Measurements from ENCODE around the gene KCNH1.
A peak's percentile ranks its signal among the peaks of the same experiment; 100 is the strongest.

Gene KCNH1

DNA sequence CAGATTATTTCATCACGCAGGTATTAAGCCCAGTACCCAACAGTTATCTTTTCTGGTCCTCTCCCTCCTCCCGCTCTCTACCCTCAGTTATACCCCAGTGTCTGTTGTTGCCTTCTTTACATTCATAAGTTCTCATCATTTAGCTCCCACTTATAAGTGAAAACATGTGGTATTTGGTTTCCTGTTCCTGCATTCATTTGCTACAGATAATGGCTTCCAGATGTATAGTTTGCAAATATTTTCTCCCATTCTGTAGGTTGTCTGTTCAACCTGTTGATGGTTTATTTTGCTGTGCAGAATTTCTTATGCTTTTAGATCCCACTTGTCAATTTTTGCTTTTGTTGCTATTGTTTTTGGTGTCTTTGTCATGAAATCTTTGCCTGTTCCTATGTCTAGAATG is 21.1 kb upstream of the KCNH1 start:
- no peak overlapping the region for H3K4me3 ChIP-seq (ENCODE audit: low read depth, low read length)
- TF ChIP-seq, protein P1, sequence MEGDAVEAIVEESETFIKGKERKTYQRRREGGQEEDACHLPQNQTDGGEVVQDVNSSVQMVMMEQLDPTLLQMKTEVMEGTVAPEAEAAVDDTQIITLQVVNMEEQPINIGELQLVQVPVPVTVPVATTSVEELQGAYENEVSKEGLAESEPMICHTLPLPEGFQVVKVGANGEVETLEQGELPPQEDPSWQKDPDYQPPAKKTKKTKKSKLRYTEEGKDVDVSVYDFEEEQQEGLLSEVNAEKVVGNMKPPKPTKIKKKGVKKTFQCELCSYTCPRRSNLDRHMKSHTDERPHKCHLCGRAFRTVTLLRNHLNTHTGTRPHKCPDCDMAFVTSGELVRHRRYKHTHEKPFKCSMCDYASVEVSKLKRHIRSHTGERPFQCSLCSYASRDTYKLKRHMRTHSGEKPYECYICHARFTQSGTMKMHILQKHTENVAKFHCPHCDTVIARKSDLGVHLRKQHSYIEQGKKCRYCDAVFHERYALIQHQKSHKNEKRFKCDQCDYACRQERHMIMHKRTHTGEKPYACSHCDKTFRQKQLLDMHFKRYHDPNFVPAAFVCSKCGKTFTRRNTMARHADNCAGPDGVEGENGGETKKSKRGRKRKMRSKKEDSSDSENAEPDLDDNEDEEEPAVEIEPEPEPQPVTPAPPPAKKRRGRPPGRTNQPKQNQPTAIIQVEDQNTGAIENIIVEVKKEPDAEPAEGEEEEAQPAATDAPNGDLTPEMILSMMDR (IDR thresholded peaks at IDR 0.05; ENCODE audit: low read depth, low read length) = no peak
- no peak for DNase-seq (ENCODE audit: low read depth, low spot score)
- in situ Hi-C loops (cut with HindIII; ENCODE audit: low sequenced_read_pairs) = no loop called here

DNA sequence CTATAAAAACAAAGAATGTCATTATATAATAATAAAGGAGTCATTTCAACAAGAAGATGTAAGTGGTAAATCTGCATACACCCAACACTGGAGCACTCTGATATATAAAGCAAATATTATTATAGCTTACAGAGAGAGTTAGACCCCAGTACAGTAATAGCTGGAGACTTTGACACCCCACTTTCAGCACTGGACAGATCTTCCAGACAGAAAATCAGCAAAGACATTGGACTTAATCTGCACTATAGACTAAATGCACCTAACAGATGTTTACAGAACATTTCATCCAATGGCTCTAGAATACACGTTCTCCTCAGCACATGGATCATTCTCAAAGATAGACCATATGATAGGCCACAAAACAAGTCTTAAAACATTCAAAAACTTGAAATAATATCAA is 20.0 kb upstream of the KCNH1 start:
- in situ Hi-C loops (cut with HindIII; ENCODE audit: low sequenced_read_pairs) = no loop called here
- TF ChIP-seq, protein P1 (IDR thresholded peaks at IDR 0.05; ENCODE audit: low read depth, low read length) = no peak
- H3K4me3 ChIP-seq (ENCODE audit: low read depth, low read length) = no peak overlapping the region
- no peak for DNase-seq (ENCODE audit: low read depth, low spot score)

DNA sequence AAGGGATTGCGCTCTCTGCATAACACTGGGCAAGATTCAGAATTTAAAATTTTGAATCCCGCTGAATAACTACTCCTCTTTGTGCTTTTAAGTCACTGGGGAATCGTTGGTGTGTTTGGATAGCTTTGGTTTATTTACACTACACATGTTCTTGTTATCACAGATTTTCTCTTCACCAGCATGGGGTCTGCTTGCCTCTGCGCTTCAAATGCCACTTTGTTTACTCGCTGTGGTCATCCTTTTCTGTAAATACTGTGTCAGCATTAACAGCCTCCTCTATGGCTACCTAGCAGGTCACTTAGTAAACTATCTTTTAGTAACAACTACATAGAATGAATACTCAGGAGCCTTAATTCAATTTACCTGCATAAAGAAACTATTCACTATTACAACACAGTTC is 14.4 kb upstream of the KCNH1 start:
- H3K4me3 ChIP-seq (ENCODE audit: low read depth, low read length) = no peak overlapping the region
- TF ChIP-seq, protein P1 (IDR thresholded peaks at IDR 0.05; ENCODE audit: low read depth, low read length) = no peak
- DNase-seq (ENCODE audit: low read depth, low spot score) = peak; percentile 36
- in situ Hi-C loops (cut with HindIII; ENCODE audit: low sequenced_read_pairs) = no loop called here

DNA sequence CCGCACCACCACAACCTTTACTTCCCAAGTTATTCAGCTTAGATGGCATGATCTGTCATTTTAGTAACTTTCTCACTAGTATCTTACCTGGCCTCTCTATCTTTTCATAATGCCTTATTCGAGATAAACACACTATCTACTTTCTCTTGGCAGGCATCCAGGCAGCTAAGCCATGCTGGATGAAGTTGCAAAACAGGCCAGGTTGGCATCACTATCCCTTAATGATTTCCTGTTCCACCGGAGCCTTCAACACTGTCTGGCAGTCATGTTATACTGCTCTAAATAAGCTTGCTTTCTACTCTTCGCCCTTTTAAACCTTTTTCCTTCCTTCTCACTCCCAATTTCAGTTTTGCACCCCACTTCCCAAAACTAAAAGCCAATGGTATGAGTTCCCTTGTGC is 12.0 kb upstream of the KCNH1 start:
- in situ Hi-C loops (cut with HindIII; ENCODE audit: low sequenced_read_pairs) = no loop called here
- TF ChIP-seq, protein P1 (IDR thresholded peaks at IDR 0.05; ENCODE audit: low read depth, low read length) = no peak
- no peak overlapping the region for H3K4me3 ChIP-seq (ENCODE audit: low read depth, low read length)

DNA sequence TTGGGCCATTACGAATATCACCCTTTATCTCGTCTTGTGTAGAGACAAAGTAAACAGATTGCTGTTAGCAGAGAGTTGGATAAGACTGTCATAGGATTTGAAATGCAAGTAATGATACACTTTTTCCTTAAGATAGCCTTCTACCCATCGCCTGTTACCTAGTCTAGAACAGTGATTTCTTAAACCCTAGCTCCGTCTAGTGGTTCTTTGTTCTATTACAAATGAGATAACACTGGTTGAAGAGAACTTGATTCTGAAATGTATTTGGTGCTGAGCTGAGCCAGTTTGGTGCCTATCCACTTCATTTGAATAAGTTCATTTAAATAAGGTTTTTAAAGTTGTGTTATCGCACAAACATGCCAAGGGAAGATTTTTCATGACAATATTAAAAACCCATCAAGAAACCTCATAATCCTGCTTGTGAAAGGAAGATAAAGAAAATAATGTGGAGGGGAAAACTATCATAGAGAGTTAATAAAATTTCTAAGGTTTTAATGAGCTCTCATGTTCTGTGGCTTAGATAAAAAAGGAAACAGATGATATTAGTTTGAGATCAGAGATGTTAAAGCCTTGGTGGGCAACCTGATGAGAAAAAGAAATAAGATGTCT is 1.5 kb upstream of the KCNH1 start:
- TF ChIP-seq, protein P1 (IDR thresholded peaks at IDR 0.05; ENCODE audit: low read depth, low read length) = peak; percentile 76
- in situ Hi-C loops (cut with HindIII; ENCODE audit: low sequenced_read_pairs) = no loop called here
- no peak overlapping the region for H3K4me3 ChIP-seq (ENCODE audit: low read depth, low read length)
- peak; percentile 75 for DNase-seq (ENCODE audit: low read depth, low spot score)

More for the DNA sequence above, 12.0 kb upstream of the KCNH1 start:
- DNase-seq (ENCODE audit: low read depth, low spot score) = no peak

DNA sequence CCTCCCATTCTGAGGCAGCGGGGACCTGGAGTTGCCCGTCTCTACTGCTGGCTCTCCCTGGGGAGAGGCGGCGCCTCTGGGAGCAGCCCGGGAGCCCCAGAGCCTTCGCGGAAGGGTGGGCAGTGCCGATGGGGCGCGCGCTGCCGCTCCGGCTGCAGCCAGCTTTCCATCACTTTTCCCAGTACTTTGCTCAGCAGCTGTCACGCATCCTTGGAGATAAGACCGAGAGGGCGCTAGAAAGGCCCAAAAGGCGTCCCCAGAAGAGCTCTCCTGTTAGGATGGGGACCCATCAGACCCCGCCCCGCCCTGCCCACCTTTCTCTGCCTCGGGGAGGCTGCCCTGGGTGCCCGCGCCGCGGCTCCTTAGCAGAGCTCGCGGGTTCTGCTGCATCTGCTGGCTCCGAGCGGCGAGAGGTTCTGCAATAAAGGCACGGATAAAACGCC is 534 bp downstream of the KCNH1 start:
- in situ Hi-C loops (cut with HindIII; ENCODE audit: low sequenced_read_pairs) = no loop called here
- peak; percentile 18 for DNase-seq (ENCODE audit: low read depth, low spot score)
- H3K4me3 ChIP-seq (ENCODE audit: low read depth, low read length) = peak overlapping the region; percentile 56
- TF ChIP-seq, protein P1 (IDR thresholded peaks at IDR 0.05; ENCODE audit: low read depth, low read length) = no peak
